SK-N-SH (cell line): Measurements from ENCODE around the gene RNLS. TPM values are rescaled to one million over a fixed set of nuclear protein-coding genes. Genes with fewer than 3 reads are reported as not detected.

Experiments used
- CTCF ChIA-PET: fragments of 300-600, 350-600 bp; formaldehyde crosslinking; extraction: SDS; loops from one replicate; lab custom pipeline; 2021; lab: Yijun Ruan, JAX
- POLR2A ChIA-PET: fragments of 350-600 bp; sonication (Branson Sonifier 250); formaldehyde crosslinking; extraction: SDS; loops from one replicate; lab custom pipeline; 2020; ENCODE audit warnings: antibody characterized with exemption, inconsistent platforms; lab: Yijun Ruan, JAX
- DNase-seq: peaks from one replicate; pipeline ENCODE4 v3.0.0; 2012
- H2AFZ ChIP-seq: fragments of 200-600 bp; sonication (generic); 2 replicates; pipeline ENCODE4 v1.8.1; 2016; ENCODE audit warnings: antibody characterized with exemption, mild to moderate bottlenecking, low read depth
- H3F3A ChIP-seq: fragments of 200-600 bp; sonication (generic); replicated peaks from 2 replicates; pipeline ENCODE3; 2016; ENCODE audit warnings: antibody characterized with exemption, mild to moderate bottlenecking; ENCODE audit not compliant: insufficient read depth
- H3K27ac ChIP-seq, 2 experiments: fragments of 200-500 bp in 1 of 2; fragments of 200-600 bp in 1 of 2; sonication (Bioruptor generic) in 1 of 2; sonication (generic), shearing (Covaris generic) in 1 of 2; 2 replicates each; pipeline versions ENCODE4 v1.5.1 to v1.6.1; 2014 to 2016; ENCODE audit warnings: low read depth in 2 of 2, inconsistent platforms in 1 of 2, low read length in 1 of 2, mild to moderate bottlenecking in 1 of 2, mixed read lengths in 1 of 2
- H3K27me3 ChIP-seq: fragments of 200-600 bp; sonication (generic), shearing (Covaris generic); 2 replicates; pipeline ENCODE4 v1.6.1; 2016; ENCODE audit warnings: mixed run types; ENCODE audit not compliant: insufficient read depth
- H3K36me3 ChIP-seq, 2 experiments: fragments of 200-500 bp in 1 of 2; fragments of 200-600 bp in 1 of 2; sonication (Bioruptor generic) in 1 of 2; sonication (generic) in 1 of 2; replicated peaks in 1 of 2; 2 replicates each; pipeline versions ENCODE3 to v1.5.1; 2014 to 2016; ENCODE audit warnings: low read length in 1 of 2, mild to moderate bottlenecking in 1 of 2; ENCODE audit not compliant: insufficient read depth in 2 of 2, control insufficient read depth in 1 of 2
- H3K4me1 ChIP-seq, 2 experiments: fragments of 200-500 bp in 1 of 2; fragments of 200-600 bp in 1 of 2; sonication (Bioruptor generic) in 1 of 2; sonication (generic), shearing (Covaris generic) in 1 of 2; 2 replicates each; pipeline versions ENCODE4 v1.5.1 to v1.6.1; 2014 to 2016; ENCODE audit warnings: low read depth in 1 of 2, low read length in 1 of 2, mixed run types in 1 of 2; ENCODE audit not compliant: insufficient read depth in 2 of 2, control insufficient read depth in 1 of 2
- H3K4me2 ChIP-seq: fragments of 200-600 bp; sonication (generic), shearing (Covaris generic); 2 replicates; pipeline ENCODE4 v1.6.1; 2017; ENCODE audit warnings: mixed run types
- H3K4me3 ChIP-seq, 2 experiments: fragments of 200-500 bp in 1 of 2; fragments of 200-600 bp in 1 of 2; sonication (Bioruptor generic) in 1 of 2; sonication (generic), shearing (Covaris generic) in 1 of 2; 2 replicates each; pipeline versions ENCODE4 v1.5.1 to v1.8.1; 2014 to 2016; ENCODE audit warnings: low read depth in 2 of 2, inconsistent platforms in 1 of 2, low read length in 1 of 2, mild to moderate bottlenecking in 1 of 2, mixed read lengths in 1 of 2, moderate library complexity in 1 of 2
- H3K79me2 ChIP-seq: fragments of 200-600 bp; sonication (generic); 2 replicates; pipeline ENCODE4 v1.8.1; 2017; ENCODE audit warnings: mild to moderate bottlenecking; ENCODE audit not compliant: insufficient read depth
- H3K9ac ChIP-seq: fragments of 200-600 bp; sonication (generic); 2 replicates; pipeline ENCODE4 v1.6.1; 2017; ENCODE audit warnings: mixed run types
- H3K9me2 ChIP-seq: fragments of 200-600 bp; sonication (generic); 2 replicates; pipeline ENCODE4 v1.6.1; 2017; ENCODE audit warnings: mixed run types
- H3K9me3 ChIP-seq: fragments of 200-600 bp; sonication (generic); 2 replicates; pipeline ENCODE4 v1.6.1; 2017; ENCODE audit warnings: mixed run types, mild to moderate bottlenecking, moderate library complexity
- H4K20me1 ChIP-seq: fragments of 200-600 bp; sonication (generic); 2 replicates; pipeline ENCODE4 v1.6.1; 2017; ENCODE audit warnings: mild to moderate bottlenecking, mixed run types; ENCODE audit not compliant: insufficient read depth
- ELF1 ChIP-seq: IDR thresholded peaks from 2 replicates; pipeline ENCODE4 v1.4.0; 2012
- FOXJ3 ChIP-seq: sonication (generic); formaldehyde crosslinking; IDR thresholded peaks from 2 replicates; pipeline ENCODE4 v1.5.1; 2020; ENCODE audit warnings: mild to moderate bottlenecking, missing genetic modification reagents
- JUND ChIP-seq: IDR thresholded peaks from 2 replicates; pipeline ENCODE4 v1.4.0; 2012
- MXI1 ChIP-seq: IDR thresholded peaks from 2 replicates; pipeline ENCODE4 v1.6.1; 2012; ENCODE audit warnings: mild to moderate bottlenecking, low read depth, low read length, improper control_type of control experiment
- RFX5 ChIP-seq: IDR thresholded peaks from 2 replicates; pipeline ENCODE4 v1.6.1; 2012; ENCODE audit warnings: mild to moderate bottlenecking, improper control_type of control experiment, low read length
- SIN3A ChIP-seq: IDR thresholded peaks from 2 replicates; pipeline ENCODE4 v1.6.1; 2012; ENCODE audit warnings: low read depth, mild to moderate bottlenecking, low read length, moderate library complexity, borderline replicate concordance
- TAF1 ChIP-seq: IDR thresholded peaks from 2 replicates; pipeline ENCODE4 v1.6.1; 2012; ENCODE audit warnings: low read depth, mild to moderate bottlenecking, low read length, moderate library complexity, borderline replicate concordance
- WGBS: methylation state at CpG from one replicate; pipeline ENCODE4 v1.1.6; 2017; ENCODE audit warnings: low lambda C conversion rate; 5-methylcytosine and 5-hydroxymethylcytosine counted together
- polyA plus RNA-seq, 3 experiments: library from polyadenylated mRNA; depleted of rRNA; stranded (reverse); fragments of >200 nt; gene quantifications; 2 replicates each; pipeline ENCODE4 v1.2.3, GENCODE V29; 2012
- TF ChIP-seq, protein P1 (sequence below): IDR thresholded peaks from 2 replicates; pipeline ENCODE4; 2012
- TF ChIP-seq, protein P2 (sequence below): IDR thresholded peaks from 2 replicates; pipeline ENCODE4 v1.6.1; 2012; ENCODE audit warnings: mild to moderate bottlenecking, low read depth, low read length, moderate library complexity

Gene RNLS
- polyA plus RNA-seq, 1 of the 3 experiments (the other 2 are of a cell fraction) = not detected

DNA sequence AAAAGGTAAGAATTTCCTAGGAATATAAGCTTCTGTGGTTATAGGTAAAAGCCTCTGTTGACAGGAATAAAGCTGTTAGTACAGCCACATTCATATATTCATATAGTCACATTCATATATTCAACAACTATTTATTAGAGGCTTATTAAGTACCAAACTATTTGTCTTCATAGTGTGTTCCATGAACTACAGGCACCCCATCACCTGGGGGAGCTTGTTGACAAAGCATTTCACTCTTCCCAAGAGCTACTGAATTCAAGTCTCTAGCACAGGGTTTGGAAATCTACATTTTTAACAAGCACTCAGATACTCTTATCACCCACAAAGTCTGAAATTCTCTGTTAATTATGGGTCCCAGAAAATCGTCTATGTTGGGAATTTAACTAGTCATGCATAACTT, 110.6 kb downstream of the RNLS start (continued):
- TF ChIP-seq RFX5 = no peak
- TF ChIP-seq, protein P1, sequence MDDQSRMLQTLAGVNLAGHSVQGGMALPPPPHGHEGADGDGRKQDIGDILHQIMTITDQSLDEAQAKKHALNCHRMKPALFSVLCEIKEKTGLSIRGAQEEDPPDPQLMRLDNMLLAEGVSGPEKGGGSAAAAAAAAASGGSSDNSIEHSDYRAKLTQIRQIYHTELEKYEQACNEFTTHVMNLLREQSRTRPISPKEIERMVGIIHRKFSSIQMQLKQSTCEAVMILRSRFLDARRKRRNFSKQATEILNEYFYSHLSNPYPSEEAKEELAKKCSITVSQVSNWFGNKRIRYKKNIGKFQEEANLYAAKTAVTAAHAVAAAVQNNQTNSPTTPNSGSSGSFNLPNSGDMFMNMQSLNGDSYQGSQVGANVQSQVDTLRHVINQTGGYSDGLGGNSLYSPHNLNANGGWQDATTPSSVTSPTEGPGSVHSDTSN = no peak
- TF ChIP-seq MXI1 = no peak
- no peak for TF ChIP-seq JUND
- TF ChIP-seq ELF1 = no peak
- no peak for TF ChIP-seq SIN3A

DNA sequence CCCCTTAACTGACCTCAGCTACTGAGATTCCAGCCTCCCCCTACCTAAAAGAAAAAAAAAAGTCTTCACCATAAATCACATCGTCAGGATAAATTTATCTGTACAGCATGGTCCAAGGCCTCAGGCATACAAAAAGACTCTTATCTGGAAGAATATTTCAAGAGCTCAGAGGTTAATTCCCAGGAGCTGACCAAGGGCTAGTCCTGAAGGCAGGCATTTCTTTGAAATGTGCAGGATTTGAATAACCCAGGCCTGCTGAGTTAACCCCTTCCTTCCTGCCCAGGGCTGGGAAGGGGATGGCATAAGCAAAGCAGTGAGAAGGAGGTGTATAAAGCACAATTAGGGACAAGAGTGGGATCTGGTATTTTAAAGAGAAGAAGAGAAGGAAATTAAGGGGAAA, 111.2 kb downstream of the RNLS start:
- WGBS = 71% methylated on average over 1 of the region's 1 CpG
- peaks cover 5% of the 10 kb centered on the region for H3F3A ChIP-seq
- no peaks in the 10 kb centered on the region for H3K27me3 ChIP-seq
- no peaks in the 10 kb centered on the region for H3K9me2 ChIP-seq
- H3K36me3 ChIP-seq = no peaks in the 10 kb centered on the region
- no peak overlapping the region for H3K4me2 ChIP-seq
- no peak overlapping the region for H3K9ac ChIP-seq
- H3K79me2 ChIP-seq = no peaks in the 10 kb centered on the region
- no peak for DNase-seq
- no peaks in the 10 kb centered on the region for H3K9me3 ChIP-seq
- no peak overlapping the region for H2AFZ ChIP-seq
- TF ChIP-seq, protein P1 = no peak
- TF ChIP-seq FOXJ3 (CRISPR knock-in tag) (no peak), TAF1 (no peak)
- TF ChIP-seq, protein P2, sequence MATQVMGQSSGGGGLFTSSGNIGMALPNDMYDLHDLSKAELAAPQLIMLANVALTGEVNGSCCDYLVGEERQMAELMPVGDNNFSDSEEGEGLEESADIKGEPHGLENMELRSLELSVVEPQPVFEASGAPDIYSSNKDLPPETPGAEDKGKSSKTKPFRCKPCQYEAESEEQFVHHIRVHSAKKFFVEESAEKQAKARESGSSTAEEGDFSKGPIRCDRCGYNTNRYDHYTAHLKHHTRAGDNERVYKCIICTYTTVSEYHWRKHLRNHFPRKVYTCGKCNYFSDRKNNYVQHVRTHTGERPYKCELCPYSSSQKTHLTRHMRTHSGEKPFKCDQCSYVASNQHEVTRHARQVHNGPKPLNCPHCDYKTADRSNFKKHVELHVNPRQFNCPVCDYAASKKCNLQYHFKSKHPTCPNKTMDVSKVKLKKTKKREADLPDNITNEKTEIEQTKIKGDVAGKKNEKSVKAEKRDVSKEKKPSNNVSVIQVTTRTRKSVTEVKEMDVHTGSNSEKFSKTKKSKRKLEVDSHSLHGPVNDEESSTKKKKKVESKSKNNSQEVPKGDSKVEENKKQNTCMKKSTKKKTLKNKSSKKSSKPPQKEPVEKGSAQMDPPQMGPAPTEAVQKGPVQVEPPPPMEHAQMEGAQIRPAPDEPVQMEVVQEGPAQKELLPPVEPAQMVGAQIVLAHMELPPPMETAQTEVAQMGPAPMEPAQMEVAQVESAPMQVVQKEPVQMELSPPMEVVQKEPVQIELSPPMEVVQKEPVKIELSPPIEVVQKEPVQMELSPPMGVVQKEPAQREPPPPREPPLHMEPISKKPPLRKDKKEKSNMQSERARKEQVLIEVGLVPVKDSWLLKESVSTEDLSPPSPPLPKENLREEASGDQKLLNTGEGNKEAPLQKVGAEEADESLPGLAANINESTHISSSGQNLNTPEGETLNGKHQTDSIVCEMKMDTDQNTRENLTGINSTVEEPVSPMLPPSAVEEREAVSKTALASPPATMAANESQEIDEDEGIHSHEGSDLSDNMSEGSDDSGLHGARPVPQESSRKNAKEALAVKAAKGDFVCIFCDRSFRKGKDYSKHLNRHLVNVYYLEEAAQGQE = peak; percentile 78
- CTCF ChIA-PET = no interaction called here
- H3K27ac ChIP-seq = no peak overlapping the region
- no peak overlapping the region for H3K4me3 ChIP-seq
- POLR2A ChIA-PET = no interaction called here
- no peaks in the 10 kb centered on the region for H4K20me1 ChIP-seq
- peaks cover 0 to 10% of the 10 kb centered on the region in 2 experiments; a peak in 2 of 4 replicates for H3K4me1 ChIP-seq
